NCI-H345 (cell line): ENCODE results near the gene PRAMEF11.
"Not testable (repeated sequence)": the region's sequence is repeated elsewhere in the genome, so short reads cannot be mapped to it uniquely, and the experiment has no call there.

Experiments
- DNase-seq: peaks from one replicate; lab custom pipeline; 2025; lab: John Stamatoyannopoulos, UW

Gene PRAMEF11

DNA sequence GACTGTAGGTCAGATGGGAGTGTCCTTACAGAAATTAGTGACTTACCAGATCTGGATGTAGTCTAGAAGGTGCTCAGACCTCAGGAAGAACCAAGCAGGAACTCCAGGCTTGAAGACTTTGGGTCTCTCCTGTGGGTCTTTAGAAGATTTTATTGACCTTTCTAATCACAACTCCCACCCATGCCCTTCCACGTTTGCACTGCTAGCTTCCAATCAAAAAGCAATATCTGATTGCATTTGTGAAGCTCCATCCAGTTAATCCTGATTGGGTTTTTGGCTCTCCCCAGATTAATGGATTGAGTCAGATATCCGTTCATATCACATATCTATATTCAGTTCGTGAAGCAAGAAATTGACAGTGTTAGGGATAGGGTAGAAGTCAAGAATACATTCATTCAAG, at the start of gene PRAMEF11:
Gene PRAMEF11 (minus strand): TSS at position 101 of the 400 bp plus-strand sequence. CDS start 2,621 bp downstream, outside the sequence.
- not testable (repeated sequence) for DNase-seq

DNA sequence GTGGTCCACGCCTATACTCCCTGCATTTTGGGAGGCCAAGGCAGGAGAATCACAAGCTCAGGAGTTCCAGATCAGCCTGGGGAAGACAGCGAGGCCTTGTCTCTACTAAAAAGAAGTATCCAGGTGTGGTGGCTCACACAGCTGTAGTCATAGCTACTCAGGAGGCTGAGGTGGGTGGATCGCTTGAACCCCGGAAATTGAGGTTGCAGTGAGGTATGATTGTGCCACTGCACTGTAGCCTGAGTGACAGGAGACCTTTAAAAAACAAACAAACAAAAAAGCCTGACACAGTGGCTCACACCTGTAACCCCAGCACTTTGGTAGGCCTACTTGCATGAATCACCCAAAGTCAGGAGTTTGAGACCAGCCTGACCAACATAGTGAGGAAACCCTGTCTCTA, 47.2 kb upstream of the PRAMEF11 start:
- DNase-seq, result not testable (repeated sequence)

DNA sequence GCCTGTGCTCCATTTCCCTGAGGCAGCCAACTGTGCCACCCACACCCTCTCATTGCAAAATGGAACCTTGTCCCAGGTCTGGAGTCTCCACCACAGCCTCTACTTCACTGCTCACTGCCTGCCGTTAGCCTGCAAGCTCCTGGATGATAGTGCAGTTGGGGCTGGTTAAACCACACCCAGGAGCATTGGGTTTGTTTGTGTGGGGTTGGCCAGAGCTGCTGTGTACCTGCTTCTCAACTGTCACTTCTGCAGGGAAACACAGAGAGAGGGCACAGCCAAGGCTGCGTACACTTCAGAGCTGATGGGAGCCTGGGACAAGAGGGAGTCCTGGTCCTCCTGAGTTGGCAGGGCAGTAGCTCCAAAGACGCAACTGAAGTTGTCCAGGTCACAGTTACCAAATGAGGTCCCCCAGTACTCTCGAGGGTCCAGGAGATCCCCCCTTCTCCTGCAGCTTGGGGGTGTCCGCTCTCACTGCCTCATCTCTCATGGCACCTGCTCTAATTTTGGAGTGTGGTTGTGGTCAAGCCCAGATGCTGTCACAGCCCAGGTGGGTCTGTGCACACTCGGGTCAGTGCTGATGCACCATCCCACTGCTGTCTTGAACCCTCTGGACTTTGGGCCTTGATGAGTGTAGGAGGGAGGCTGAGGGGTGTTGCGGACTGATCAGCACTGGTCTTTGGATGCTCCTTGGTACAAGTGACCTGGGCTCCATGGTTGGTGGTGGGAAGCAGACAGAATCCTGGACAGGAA, 32.1 kb upstream of the PRAMEF11 start:
- DNase-seq, result not testable (repeated sequence)

DNA sequence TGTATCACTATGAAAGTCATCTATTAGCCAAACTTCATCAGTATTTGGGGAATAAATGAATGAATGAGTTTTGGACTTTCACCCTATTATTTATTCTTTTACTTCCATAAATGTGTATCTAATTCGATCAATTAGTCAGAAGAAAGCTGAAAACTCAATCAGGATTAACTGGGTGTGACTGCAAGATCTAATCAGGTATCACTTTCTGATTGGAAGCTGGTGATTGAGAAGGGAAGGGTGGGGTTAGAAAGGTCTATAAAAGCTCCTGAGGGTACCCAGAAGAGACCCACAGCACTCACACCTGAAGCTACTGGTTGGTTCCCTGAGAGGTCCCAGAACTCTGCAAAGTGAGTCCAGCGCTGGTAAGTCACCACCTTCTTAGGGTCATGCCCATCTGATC, 25.6 kb upstream of the PRAMEF11 start, which contains the start of gene PRAMEF2:
Gene PRAMEF2 (plus strand): TSS at position 301 of the 400 bp plus-strand sequence. CDS start 1,924 bp downstream, outside the sequence.
- not testable (repeated sequence) for DNase-seq

DNA sequence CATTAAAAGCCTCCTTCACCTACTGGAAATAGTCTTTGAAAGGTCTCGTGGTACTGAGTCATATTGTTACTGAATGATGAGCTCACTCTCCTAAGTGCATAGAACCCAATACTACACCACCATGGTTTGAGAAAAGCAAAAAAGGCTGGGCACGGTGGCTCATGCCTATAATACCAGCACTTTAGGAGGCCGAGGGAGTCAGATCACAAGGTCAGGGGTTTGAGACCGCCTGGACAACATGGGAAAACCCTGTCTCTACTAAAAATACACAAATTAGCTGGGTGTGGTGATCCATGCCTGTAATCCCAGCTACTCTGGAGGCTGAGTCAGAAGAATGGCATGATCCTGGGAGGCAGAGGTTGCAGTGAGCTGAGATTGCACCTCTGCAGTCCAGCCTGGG, 20.6 kb upstream of the PRAMEF11 start:
- DNase-seq, result no peak

DNA sequence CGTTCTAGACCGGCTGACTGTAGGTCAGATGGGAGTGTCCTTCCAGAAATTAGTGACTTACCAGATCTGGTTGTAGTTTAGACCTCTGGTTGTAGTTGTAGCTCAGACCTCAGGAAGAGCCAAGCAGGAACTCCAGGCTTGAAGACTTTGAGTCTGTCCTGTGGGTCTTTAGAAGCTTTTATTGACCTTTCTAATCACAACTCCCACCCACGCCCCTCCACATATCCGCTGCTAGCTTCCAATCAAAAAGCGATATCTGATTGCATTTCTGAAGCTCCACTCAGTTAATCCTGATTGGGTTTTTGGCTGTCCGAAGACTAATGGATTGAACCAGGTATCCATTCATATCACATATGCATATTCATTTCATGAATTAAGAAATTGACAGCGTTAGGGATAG, 17.4 kb upstream of the PRAMEF11 start, which contains the start of gene HNRNPCL1:
Gene HNRNPCL1 (minus strand): TSS at position 101 of the 400 bp plus-strand sequence. CDS start 431 bp downstream, outside the sequence.
- DNase-seq, result not testable (repeated sequence)

DNA sequence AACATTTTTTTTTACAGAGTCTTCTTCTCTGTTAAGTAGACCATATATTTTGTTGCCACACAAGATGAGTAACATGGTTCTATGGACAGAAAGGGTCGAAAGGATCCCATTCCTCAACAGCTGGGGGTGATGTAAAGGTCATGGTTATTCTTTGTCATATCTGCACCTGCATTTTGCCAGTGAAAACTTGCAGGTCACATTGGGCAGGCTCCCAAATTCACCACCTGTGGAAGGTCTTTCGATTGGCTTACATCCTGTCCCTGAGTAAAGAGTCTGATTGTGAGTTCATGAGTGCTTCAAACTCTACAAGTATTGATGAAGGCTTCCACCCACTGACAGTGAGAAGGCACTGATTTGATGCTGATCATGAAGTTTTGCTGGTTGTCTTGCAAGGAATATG, 2.0 kb upstream of the PRAMEF11 start:
- not testable (repeated sequence) for DNase-seq

DNA sequence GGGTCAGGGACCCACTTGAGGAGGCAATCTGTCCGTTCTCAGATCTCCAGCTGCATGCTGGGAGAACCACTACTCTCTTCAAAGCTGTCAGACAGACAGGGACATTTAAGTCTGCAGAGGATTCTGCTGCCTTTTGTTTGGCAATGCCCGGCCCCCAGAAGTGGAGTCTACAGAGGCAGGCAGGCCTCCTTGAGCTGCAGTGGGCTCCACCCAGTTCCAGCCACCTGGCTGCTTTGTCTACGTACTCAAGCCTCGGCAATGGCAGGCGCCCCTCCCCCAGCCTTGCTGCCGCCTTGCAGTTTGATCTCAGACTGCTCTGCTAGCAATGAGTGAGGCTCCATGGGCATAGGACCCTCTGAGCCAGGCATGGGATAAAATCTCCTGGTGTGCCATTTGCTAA, 12.1 kb downstream of the PRAMEF11 start:
- not testable (repeated sequence) for DNase-seq

DNA sequence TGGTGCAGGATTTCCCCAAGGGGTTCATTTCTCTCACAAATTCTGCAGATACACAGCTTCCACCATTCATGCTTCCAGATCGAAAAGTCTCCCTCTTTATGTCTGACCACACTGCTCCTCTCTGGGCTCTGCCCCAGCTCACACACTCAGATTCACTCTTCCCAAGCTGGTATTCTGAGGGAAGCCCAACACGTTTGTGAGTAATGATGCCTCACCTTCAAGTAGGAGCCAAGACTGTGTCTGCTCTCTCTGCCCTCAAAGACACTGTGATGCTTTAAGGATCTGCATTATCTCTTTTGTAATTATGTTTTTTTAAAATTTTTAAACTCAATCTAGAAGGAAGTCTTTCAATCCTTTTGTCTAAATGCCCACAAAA, 19.8 kb downstream of the PRAMEF11 start:
- no peak for DNase-seq

DNA sequence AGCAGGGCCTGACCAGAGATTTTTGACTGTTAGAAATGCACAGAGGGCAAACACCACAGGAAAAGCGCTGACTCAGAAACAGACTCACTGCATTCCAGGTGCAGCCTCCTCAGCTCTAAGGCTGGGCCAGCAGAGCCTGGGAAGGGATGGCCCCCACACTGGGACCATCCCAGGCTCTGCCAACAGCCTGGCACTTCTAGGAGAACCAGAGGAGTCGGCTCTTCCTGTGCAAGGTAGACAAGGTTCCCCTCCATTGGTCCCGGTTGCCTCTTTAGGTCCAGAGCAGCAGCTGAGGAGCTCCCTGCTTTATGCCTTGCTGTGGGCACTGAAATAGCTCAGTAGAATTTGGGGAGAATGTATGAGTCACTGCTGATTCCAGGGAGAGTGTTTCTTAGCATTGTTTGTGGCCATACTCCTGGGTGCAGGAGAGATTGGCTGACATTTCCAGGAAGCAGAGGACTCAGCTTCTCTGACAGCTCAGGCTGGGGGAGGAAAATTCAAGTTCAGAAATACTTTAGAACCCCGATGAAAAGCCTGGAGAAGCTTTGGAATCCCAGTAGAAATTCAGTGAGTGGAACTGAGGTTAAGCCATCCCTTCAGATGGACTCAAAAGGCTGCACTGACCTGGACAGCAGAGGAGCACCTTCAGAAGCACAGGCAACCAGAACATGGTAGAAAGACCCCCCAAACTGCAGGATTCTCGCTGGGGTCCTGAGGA, 20.4 kb downstream of the PRAMEF11 start:
- no peak for DNase-seq

DNA sequence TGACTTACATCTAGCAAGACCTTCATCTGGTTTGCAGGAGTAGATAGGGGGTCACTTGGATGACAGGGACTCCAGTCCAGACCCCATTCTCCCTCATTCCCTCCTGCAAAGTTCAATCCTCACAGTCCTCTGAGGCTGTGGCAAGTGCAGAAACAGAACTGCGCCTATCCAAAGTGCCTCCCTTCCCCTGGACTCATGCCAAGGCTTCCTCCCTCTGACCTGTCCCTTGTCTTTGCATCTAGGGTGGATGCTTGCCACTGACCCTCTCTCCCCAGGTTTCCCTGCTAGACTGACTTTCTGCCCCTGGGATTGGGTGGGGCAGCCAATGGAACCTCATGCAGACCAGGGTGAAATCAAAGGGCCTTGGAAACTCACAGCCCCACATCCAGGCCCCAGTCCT, 21.3 kb downstream of the PRAMEF11 start:
- no peak for DNase-seq

DNA sequence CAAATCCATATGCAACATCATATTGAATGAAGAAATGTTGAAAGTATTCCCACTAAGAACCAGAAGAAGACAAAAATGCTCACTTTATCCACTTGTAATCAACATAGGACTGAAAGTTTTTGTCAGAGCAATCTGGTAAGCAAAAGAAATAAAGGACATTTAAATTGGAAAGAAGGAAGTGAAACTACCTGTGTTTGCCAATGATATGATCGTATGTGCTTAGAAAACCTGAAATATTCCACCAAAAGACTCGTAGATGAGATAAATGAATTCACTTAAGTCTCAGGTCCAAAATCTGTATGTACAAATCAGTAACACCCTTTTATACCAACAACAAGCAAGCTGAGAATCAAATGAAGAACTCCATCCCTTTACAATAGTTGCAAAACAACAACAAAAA, 31.5 kb downstream of the PRAMEF11 start:
- DNase-seq, result no peak

DNA sequence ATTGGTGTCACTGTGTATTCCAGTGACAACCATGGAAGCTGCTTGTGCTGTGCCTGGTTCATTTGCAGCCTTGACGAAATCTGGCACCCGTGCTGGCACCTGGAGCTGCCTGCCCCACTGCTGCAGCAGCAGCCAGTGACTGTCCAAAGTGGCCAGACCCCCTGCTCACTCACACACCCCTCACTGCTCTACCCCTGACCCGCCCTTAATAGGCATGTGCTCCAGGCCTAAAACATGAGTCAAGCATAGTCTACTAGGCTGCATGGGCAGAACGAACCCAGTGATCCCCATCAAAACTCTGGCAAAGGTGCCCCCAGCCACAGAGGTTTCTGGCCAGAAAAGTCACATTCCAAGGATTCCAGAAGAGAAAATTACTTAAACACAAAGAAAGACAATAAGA, 32.3 kb downstream of the PRAMEF11 start:
- no peak for DNase-seq

DNA sequence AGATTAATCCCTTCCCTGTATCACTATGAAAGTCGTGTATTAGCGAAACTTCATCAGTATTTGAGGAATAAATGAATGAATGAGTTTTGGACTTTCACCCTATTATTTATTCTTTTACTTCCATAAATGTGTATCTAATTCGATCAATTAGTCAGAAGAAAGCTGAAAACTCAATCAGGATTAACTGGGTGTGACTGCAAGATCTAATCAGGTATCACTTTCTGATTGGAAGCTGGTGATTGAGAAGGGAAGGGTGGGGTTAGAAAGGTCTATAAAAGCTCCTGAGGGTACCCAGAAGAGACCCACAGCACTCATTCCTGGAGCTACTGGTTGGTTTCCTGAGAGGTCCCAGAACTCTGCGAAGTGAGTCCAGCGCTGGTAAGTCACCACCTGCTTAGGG, 40.1 kb downstream of the PRAMEF11 start, which contains the start of gene PRAMEF1:
Gene PRAMEF1 (plus strand): TSS at position 301 of the 400 bp plus-strand sequence. CDS start 1,831 bp downstream, outside the sequence.
- not testable (repeated sequence) for DNase-seq

DNA sequence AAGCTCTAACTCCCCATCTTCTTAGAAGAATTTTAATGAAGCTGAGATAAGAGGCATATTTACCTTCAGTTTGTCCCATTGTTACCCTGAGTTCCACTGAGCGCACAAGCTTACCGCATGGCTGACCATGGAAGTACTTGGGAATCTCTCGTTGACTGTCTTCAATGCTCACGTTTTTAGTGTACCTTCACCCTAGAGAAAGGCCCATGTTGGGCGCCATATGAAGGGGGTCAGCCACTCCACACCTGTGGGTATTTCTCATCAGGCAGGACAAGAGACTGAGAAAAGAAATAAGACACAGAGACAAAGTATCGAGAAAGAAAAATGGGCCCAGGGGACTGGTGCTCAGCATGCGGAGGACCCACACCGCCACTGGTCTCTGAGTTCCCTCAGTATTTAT, 46.5 kb downstream of the PRAMEF11 start:
- not testable (repeated sequence) for DNase-seq

DNA sequence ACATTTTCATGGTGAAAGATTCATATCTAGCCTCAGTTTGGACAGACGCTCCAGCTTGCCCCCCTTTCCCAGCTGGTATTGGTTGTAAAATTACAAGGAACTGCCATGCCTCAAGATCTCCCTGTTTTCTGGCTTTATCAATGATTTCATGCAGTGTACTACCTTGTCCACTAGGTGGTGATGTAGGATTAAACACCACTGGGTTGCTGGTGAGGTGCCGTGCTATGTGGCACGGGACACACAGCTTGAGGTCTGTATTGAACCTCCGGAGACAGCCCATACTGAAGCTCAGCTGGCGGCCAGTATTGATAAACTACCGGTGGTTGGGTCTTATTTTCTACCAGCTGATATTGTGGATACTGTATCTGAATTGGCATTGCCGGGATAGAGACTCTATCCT, 47.4 kb downstream of the PRAMEF11 start:
- DNase-seq, result peak; percentile 0

DNA sequence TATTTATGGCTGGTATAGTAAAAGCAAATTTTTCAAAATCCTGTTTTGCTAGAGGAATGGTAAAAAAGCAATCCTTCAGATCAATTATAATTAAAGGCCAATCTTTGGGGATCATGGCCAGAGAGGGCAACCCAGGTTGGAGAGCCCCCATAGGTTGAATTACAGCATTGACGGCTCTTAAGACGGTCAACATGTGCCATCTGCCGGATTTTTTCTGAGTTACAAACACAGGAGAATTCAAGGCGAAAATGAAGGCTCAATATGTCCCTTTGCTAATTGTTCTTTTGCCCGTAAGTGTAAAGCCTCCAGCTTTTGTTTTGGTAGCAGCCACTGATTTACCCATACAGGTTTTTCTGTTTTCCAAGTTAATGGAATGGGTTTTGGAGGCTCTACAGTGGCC, 49.7 kb downstream of the PRAMEF11 start:
- DNase-seq, result not testable (repeated sequence)

DNA sequence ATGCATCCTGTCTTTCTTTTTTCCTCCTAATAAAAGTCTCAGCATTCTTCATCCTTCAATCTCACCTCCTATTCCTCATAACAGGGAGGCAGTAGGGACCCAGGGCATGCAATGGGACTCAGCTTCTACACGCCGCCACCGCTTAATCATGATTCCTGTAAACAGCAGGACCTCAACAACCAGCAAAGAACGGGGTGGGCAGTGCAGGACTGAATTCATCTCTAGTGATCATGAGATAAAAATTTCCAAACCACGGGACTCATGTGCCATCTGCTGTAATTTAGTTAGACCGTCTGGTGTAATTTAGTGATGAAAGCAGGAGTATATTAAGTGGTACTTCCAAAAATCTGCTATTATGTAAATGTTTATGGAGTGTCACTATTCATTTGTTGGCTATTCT, 52.3 kb downstream of the PRAMEF11 start:
- DNase-seq, result no peak

DNA sequence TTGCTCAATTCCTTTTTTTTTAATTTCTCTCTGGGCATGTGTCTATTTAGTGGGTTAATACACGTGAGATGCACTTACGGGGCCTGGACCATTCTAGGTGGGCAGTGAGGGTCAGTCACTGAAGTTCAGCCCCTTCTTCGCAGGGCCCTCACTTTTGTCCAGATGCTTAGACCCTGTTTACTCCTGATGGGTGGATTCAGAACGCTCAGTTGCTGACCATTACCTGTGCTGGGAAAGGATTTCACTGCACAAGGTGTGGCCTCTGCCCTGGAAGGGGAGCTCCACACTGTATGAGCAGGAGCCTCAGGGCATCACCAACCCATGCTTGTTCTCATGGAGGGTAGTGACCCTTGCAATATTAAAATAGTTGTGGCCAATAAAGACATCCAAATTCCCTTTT, 53.1 kb downstream of the PRAMEF11 start:
- no peak for DNase-seq

DNA sequence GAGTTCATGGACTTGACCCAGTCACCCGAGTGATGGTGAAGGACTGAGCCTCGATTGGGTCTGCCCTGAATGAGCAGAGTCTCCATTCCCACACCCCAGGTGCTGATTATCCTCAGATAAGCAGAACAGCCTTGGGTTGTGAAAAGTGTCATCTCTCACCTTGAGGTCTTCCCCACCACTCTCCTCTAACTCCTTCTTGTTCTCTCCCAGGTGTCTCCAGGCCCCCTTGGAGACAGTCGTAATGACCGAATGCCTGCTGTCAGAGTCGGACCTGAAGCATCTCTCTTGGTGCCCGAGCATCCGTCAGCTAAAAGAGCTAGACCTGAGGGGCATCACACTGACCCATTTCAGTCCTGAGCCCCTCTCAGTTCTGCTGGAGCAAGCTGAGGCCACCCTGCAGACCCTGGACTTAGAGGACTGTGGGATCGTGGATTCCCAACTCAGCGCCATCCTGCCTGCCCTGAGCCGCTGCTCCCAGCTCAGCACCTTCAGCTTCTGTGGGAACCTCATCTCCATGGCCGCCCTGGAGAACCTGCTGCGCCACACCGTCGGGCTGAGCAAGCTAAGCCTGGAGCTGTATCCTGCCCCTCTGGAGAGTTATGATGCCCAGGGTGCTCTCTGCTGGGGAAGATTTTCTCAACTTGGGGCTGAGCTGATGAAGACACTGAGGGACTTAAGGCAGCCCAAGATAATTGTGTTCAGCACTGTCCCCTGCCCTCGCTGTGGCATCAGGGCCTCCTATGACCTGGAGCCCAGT, 54.2 kb downstream of the PRAMEF11 start:
- no peak for DNase-seq

DNA sequence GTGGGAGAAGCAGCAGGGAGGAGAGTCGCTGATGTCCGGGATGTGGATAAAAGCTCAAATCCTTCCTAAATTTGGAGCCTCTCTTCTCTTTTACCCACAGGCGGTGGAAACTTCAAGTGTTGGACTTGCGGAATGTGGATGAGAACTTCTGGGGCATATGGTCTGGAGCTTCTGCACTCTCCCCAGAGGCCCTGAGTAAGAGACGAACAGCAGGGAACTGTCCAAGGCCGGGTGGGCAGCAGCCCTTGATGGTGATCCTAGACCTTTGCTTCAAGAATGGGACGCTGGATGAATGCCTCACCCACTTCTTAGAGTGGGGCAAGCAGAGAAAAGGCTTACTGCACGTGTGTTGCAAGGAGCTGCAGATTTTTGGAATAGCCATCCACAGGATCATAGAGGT, 55.8 kb downstream of the PRAMEF11 start:
- DNase-seq, result no peak

DNA sequence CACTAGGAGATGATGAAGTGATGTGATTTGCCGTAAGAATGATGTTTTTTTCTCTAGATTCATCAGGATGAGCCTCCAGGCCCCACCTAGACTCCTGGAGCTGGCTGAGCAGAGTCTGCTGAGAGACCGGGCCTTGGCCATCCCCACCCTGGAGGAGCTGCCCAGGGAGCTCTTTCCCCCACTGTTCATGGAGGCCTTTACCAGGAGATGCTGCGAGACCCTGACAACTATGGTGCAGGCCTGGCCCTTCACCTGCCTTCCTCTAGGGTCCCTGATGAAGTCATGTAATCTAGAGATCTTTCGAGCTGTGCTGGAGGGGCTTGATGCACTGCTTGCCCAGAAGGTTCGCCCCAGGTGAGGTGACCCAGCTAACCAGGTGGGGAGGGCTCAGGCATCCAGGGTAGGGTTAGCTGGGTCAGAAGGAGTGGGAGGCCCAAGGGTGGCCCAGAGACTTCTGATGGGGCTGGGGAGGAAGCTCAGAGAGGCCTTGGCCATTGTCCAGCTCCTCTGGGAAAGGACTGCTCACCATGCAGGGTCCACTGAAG, 56.3 kb downstream of the PRAMEF11 start:
- no peak for DNase-seq
